22Rv1 (cell line): ENCODE data around the gene ATP2A3.

Experiments used
- ZFX ChIP-seq: fragments of 450-650 bp; IDR thresholded peaks from 2 replicates; pipeline ENCODE4 v1.6.1; 2017; ENCODE audit warnings: antibody characterized with exemption, borderline replicate concordance
- TF ChIP-seq, protein P1 (sequence below): fragments of 450-650 bp; IDR thresholded peaks from 2 replicates; pipeline ENCODE4 v1.5.1; 2017; ENCODE audit warnings: mild to moderate bottlenecking

- TF ChIP-seq, protein P1, sequence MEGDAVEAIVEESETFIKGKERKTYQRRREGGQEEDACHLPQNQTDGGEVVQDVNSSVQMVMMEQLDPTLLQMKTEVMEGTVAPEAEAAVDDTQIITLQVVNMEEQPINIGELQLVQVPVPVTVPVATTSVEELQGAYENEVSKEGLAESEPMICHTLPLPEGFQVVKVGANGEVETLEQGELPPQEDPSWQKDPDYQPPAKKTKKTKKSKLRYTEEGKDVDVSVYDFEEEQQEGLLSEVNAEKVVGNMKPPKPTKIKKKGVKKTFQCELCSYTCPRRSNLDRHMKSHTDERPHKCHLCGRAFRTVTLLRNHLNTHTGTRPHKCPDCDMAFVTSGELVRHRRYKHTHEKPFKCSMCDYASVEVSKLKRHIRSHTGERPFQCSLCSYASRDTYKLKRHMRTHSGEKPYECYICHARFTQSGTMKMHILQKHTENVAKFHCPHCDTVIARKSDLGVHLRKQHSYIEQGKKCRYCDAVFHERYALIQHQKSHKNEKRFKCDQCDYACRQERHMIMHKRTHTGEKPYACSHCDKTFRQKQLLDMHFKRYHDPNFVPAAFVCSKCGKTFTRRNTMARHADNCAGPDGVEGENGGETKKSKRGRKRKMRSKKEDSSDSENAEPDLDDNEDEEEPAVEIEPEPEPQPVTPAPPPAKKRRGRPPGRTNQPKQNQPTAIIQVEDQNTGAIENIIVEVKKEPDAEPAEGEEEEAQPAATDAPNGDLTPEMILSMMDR, result no peak
- no peak for TF ChIP-seq ZFX
Measured at GRCh38 chr17:3953542-3953941, 10.7 kb downstream of the ATP2A3 start.
